GM12864 (cell line): ENCODE measurements around the gene MR1.

Experiments
- DNase-seq: peaks from one replicate; pipeline ENCODE4 v3.0.0-alpha.2; 2011; ENCODE audit warnings: low read depth
- H3K4me3 ChIP-seq: 2 replicates; pipeline ENCODE4 v1.5.1; 2011; ENCODE audit warnings: mild to moderate bottlenecking, low read depth, low read length, control low read depth
- CTCF ChIP-seq: IDR thresholded peaks from 2 replicates; pipeline ENCODE4 v1.5.1; 2011; ENCODE audit warnings: low read depth, mild to moderate bottlenecking, moderate library complexity, low read length, control low read depth, inconsistent platforms; ENCODE audit errors: missing control alignments

Gene MR1

GRCh38 chr1:181064011-181064623 lies 30.3 kb downstream of the MR1 start:
- no peak overlapping the region for H3K4me3 ChIP-seq
- no peak for DNase-seq
- TF ChIP-seq CTCF = no peak

- no peak overlapping the region for H3K4me3 ChIP-seq
- DNase-seq = no peak
- no peak for TF ChIP-seq CTCF
These were observed 30.9 kb downstream of the MR1 start for GRCh38 chr1:181064702-181065101.

GRCh38 chr1:181073638-181074037 lies 39.9 kb downstream of the MR1 start:
- TF ChIP-seq CTCF = no peak
- DNase-seq = no peak
- H3K4me3 ChIP-seq = no peak overlapping the region

- no peak overlapping the region for H3K4me3 ChIP-seq
- no peak for DNase-seq
- no peak for TF ChIP-seq CTCF
These were observed 42.1 kb downstream of the MR1 start for GRCh38 chr1:181075766-181076350.

GRCh38 chr1:181076852-181077251 lies 43.1 kb downstream of the MR1 start:
- DNase-seq = no peak
- no peak overlapping the region for H3K4me3 ChIP-seq
- no peak for TF ChIP-seq CTCF

GRCh38 chr1:181077576-181078242 lies 43.9 kb downstream of the MR1 start:
- H3K4me3 ChIP-seq = no peak overlapping the region
- no peak for TF ChIP-seq CTCF
- DNase-seq = no peak
